A549 (cell line): ENCODE measurements around the gene ARHGAP26. TPM values are rescaled to one million over a fixed set of nuclear protein-coding genes. Genes with fewer than 3 reads are reported as not detected.

ENCODE experiments used
- ATAC-seq, 2 experiments: fragments of 200-7000 bp in 1 of 2; fragments of >200 bp in 1 of 2; cut with Nextera tagmentation in 1 of 2; cut with Tn5 transposase in 1 of 2; 3 replicates each; pipeline versions ENCODE4 v1.8.0 to v1.9.1; 2018 to 2020; ENCODE audit warnings: mild to moderate bottlenecking in 1 of 2, moderate library complexity in 1 of 2
- CTCF ChIA-PET: fragments of 300-600 bp; sonication (Branson Sonifier 250); formaldehyde crosslinking; extraction: SDS; loops from one replicate; lab custom pipeline; 2021; ENCODE audit warnings: antibody characterized with exemption, inconsistent platforms; lab: Yijun Ruan, JAX
- POLR2A ChIA-PET: fragments of 350-600 bp; formaldehyde crosslinking; extraction: SDS; loops from one replicate; lab custom pipeline; 2021; ENCODE audit warnings: antibody characterized with exemption, inconsistent platforms; lab: Yijun Ruan, JAX
- DNase-seq, 2 experiments: peaks; one replicate each; pipeline versions ENCODE4 v3.0.0 to v3.0.0-alpha.2; 2011 to 2016; ENCODE audit warnings: low read depth in 1 of 2, low spot score in 1 of 2
- FAIRE-seq: peaks from 2 replicates; lab custom pipeline; 2011; peaks lifted over from hg19 to GRCh38; lab: Jason Lieb, UNC
- H3K27ac ChIP-seq, 2 experiments: fragments of >200 bp; sonication (Bioruptor Twin); formaldehyde crosslinking; 3 replicates each; pipeline ENCODE4 v1.5.1; 2016 to 2017
- H3K4me1 ChIP-seq: fragments of >200 bp; sonication (Bioruptor Twin); formaldehyde crosslinking; 3 replicates; pipeline ENCODE4 v1.6.1; 2016
- H3K4me2 ChIP-seq: fragments of >200 bp; sonication (Bioruptor Twin); formaldehyde crosslinking; 3 replicates; pipeline ENCODE4 v1.6.1; 2016
- H3K4me3 ChIP-seq: fragments of >200 bp; sonication (Bioruptor Twin); formaldehyde crosslinking; 3 replicates; pipeline ENCODE4 v1.5.1; 2016
- H3K9me3 ChIP-seq: fragments of >200 bp; sonication (Bioruptor Twin); formaldehyde crosslinking; 3 replicates; pipeline ENCODE4 v1.6.1; 2016
- ATOH8 ChIP-seq: fragments of 250-450 bp; sonication (Bioruptor Pico); IDR thresholded peaks from 2 replicates; pipeline ENCODE4 v1.5.0; 2020; ENCODE audit warnings: low read depth, mild to moderate bottlenecking, moderate library complexity
- BHLHE40 ChIP-seq: IDR thresholded peaks from 2 replicates; pipeline ENCODE4 v1.6.1; 2012; ENCODE audit warnings: low read depth, low read length, inconsistent platforms
- CEBPB ChIP-seq, 2 experiments: fragments of >200 bp in 1 of 2; sonication (Bioruptor Twin) in 1 of 2; formaldehyde crosslinking in 1 of 2; IDR thresholded peaks; 2 replicates each; pipeline ENCODE4 v1.6.1; 2012 to 2016
- CHD2 ChIP-seq: fragments of 150-350 bp; IDR thresholded peaks from 2 replicates; pipeline ENCODE4 v1.6.1; 2014; ENCODE audit warnings: low read length; ENCODE audit not compliant: partially characterized antibody
- CHD4 ChIP-seq: fragments of 200-600 bp; sonication (generic); IDR thresholded peaks from 2 replicates; pipeline ENCODE4 v1.6.1; 2016; ENCODE audit warnings: antibody characterized with exemption, mild to moderate bottlenecking, borderline replicate concordance
- CTCF ChIP-seq: fragments of >200 bp; sonication (Bioruptor Twin); formaldehyde crosslinking; IDR thresholded peaks from 3 replicates; pipeline ENCODE4 v1.5.1; 2016
- EHF ChIP-seq: fragments of 250-450 bp; sonication (Bioruptor Pico); IDR thresholded peaks from 2 replicates; pipeline ENCODE4 v1.5.0; 2020; ENCODE audit warnings: mild to moderate bottlenecking
- EP300 ChIP-seq, 2 experiments: fragments of >200 bp; sonication (Bioruptor Twin); formaldehyde crosslinking; IDR thresholded peaks; 2 replicates in 1 of 2; 3 replicates in 1 of 2; pipeline ENCODE4 v1.6.1; 2016 to 2017
- FOSL2 ChIP-seq, 2 experiments: fragments of 450-650 bp in 1 of 2; fragments of >200 bp in 1 of 2; sonication (Bioruptor Twin) in 1 of 2; formaldehyde crosslinking; IDR thresholded peaks; 2 replicates each; pipeline versions ENCODE4 v1.5.0 to v1.6.1; 2016 to 2020; ENCODE audit warnings: mild to moderate bottlenecking in 1 of 2, moderate library complexity in 1 of 2
- HDAC2 ChIP-seq: fragments of 200-600 bp; sonication (generic); IDR thresholded peaks from 2 replicates; pipeline ENCODE4 v1.6.1; 2016
- HES2 ChIP-seq: fragments of >200 bp; sonication (Bioruptor Twin); formaldehyde crosslinking; IDR thresholded peaks from 2 replicates; pipeline ENCODE4 v1.6.1; 2016
- HEYL ChIP-seq: fragments of 250-450 bp; sonication (Bioruptor Pico); IDR thresholded peaks from 2 replicates; pipeline ENCODE4 v1.8.0; 2021; ENCODE audit warnings: mild to moderate bottlenecking, moderate library complexity
- HOXB13 ChIP-seq: fragments of 250-450 bp; sonication (Bioruptor Pico); IDR thresholded peaks from 2 replicates; pipeline ENCODE4 v1.5.0; 2020; ENCODE audit warnings: low read depth, mild to moderate bottlenecking, moderate library complexity
- HOXB5 ChIP-seq: fragments of 250-450 bp; sonication (Bioruptor Pico); IDR thresholded peaks from 2 replicates; pipeline ENCODE4 v1.5.0; 2020; ENCODE audit warnings: mild to moderate bottlenecking, moderate library complexity
- KDM1A ChIP-seq: fragments of 200-600 bp; sonication (generic); IDR thresholded peaks from 2 replicates; pipeline ENCODE4 v1.6.1; 2016; ENCODE audit warnings: low read depth, mild to moderate bottlenecking
- MAFK ChIP-seq: fragments of 450-650 bp; IDR thresholded peaks from 2 replicates; pipeline ENCODE4 v1.6.1; 2014; ENCODE audit not compliant: partially characterized antibody
- PBX3 ChIP-seq: IDR thresholded peaks from 2 replicates; pipeline ENCODE4 v1.6.1; 2012
- POLR2AphosphoS2 ChIP-seq: conservative IDR thresholded peaks from 2 replicates; pipeline ENCODE4 v1.6.1; 2012; ENCODE audit warnings: low read length, improper control_type of control experiment, inconsistent platforms
- REST ChIP-seq: fragments of 200-600 bp; sonication (generic); IDR thresholded peaks from 2 replicates; pipeline ENCODE4 v1.6.1; 2016; ENCODE audit warnings: antibody characterized with exemption, mild to moderate bottlenecking, moderate library complexity
- RFX5 ChIP-seq: fragments of 450-650 bp; IDR thresholded peaks from 2 replicates; pipeline ENCODE4 v1.7.1; 2014; ENCODE audit warnings: antibody characterized with exemption, mild to moderate bottlenecking, moderate library complexity
- RNF2 ChIP-seq: fragments of 200-600 bp; sonication (generic); IDR thresholded peaks from 2 replicates; pipeline ENCODE4 v1.6.1; 2016; ENCODE audit warnings: low read depth, mild to moderate bottlenecking, antibody characterized with exemption, moderate library complexity, borderline replicate concordance
- SMC3 ChIP-seq: fragments of >200 bp; sonication (Bioruptor Twin); formaldehyde crosslinking; IDR thresholded peaks from 3 replicates; pipeline ENCODE4 v1.6.1; 2018; ENCODE audit warnings: inconsistent platforms
- TP53 ChIP-seq: fragments of 250-450 bp; sonication (Bioruptor Pico); IDR thresholded peaks from 2 replicates; pipeline ENCODE4 v1.5.0; 2021; ENCODE audit warnings: mild to moderate bottlenecking, moderate library complexity
- USF2 ChIP-seq: fragments of 450-650 bp; IDR thresholded peaks from 2 replicates; pipeline ENCODE4 v1.6.1; 2014; ENCODE audit warnings: antibody characterized with exemption
- ZFP36 ChIP-seq: fragments of 450-650 bp; IDR thresholded peaks from 2 replicates; pipeline ENCODE4 v1.6.1; 2014; ENCODE audit warnings: borderline replicate concordance; ENCODE audit not compliant: partially characterized antibody
- ZNF302 ChIP-seq: fragments of 250-450 bp; sonication (Bioruptor Pico); IDR thresholded peaks from 2 replicates; pipeline ENCODE4 v1.9.0; 2021; ENCODE audit warnings: inconsistent platforms, mild to moderate bottlenecking, moderate library complexity
- WGBS: methylation state at CpG from one replicate; pipeline ENCODE4 v1.1.6; 2017; ENCODE audit errors: missing lambda C conversion rate; 5-methylcytosine and 5-hydroxymethylcytosine counted together
- polyA plus RNA-seq, 4 experiments: library from polyadenylated mRNA; depleted of rRNA in 3 of 4; stranded (reverse); fragments of >200 nt; fragmentation: RNase III in 1 of 4; extraction: RNeasy Plus Mini Kit Qiagen cat#74134 plus additional on column Dnase treatment in 1 of 4; gene quantifications; 2 replicates in 3 of 4; 3 replicates in 1 of 4; pipeline ENCODE4 v1.2.3, GENCODE V29; 2011 to 2017

Gene ARHGAP26
- polyA plus RNA-seq, 2 of the 4 experiments (the other 2 are of a cell fraction), result 6.6 to 19.1 TPM

- no peak for DNase-seq
- Histone ChIP-seq H3K4me3 (no peak overlapping the region), H3K9me3 (peaks cover 10% of the 10 kb centered on the region; the same call in 1 of the 3 replicates), H3K27ac (no peak overlapping the region), H3K4me1 (peaks cover 19% of the 10 kb centered on the region), H3K4me2 (no peak overlapping the region)
- ATAC-seq, result no peak
- CTCF ChIA-PET, result interaction anchor here (1.1 kb wide), 1 partner anchor 20 kb away, joined by 4 read pairs; no protein-coding TSS in a partner anchor
- TF ChIP-seq PBX3 (no peak), RFX5 (no peak), EHF (CRISPR knock-in tag) (no peak), SMC3 (no peak), FOSL2 (IDR thresholded peaks at IDR 0.05) (no peak), FOSL2 (CRISPR knock-in tag; IDR thresholded peaks at IDR 0.05) (no peak), CHD4 (no peak), USF2 (no peak), HOXB5 (no peak), REST (no peak), POLR2AphosphoS2 (no peak), CHD2 (no peak), TP53 (CRISPR knock-in tag) (no peak), BHLHE40 (no peak), CEBPB (IDR thresholded peaks at IDR 0.05) (no peak), HDAC2 (no peak), HEYL (CRISPR knock-in tag) (no peak), KDM1A (no peak), ZNF302 (CRISPR knock-in tag) (no peak)
- 97% methylated on average over 2 of the region's 2 CpGs for WGBS
- no peak for FAIRE-seq
- POLR2A ChIA-PET, result no interaction called here
Measured at GRCh38 chr5:143267186-143267585, 497.0 kb downstream of the ARHGAP26 start.

- TF ChIP-seq SMC3 (no peak), CTCF (no peak), ATOH8 (CRISPR knock-in tag) (no peak), HOXB13 (CRISPR knock-in tag) (no peak), ZFP36 (no peak), MAFK (no peak), EP300 (IDR thresholded peaks at IDR 0.05) (no peak), EHF (CRISPR knock-in tag) (no peak), RNF2 (no peak), HES2 (no peak)
- Histone ChIP-seq H3K4me2 (no peak overlapping the region), H3K4me3 (no peak overlapping the region), H3K9me3 (peaks cover 10% of the 10 kb centered on the region; the same call in 1 of the 3 replicates), H3K27ac (no peak overlapping the region), H3K4me1 (peaks cover 7% of the 10 kb centered on the region)
- FAIRE-seq, result no peak
- 91% methylated on average over 2 of the region's 2 CpGs for WGBS
- no peak for DNase-seq
- CTCF ChIA-PET, result interaction anchor here (0.7 kb wide), 1 partner anchor 30 kb away, joined by 5 read pairs; no protein-coding TSS in a partner anchor
- ATAC-seq, result no peak
- POLR2A ChIA-PET, result no interaction called here
Measured at GRCh38 chr5:143268388-143268787, 498.2 kb downstream of the ARHGAP26 start.
